Motor neuron (in vitro differentiated cells): Measurements from ENCODE around the gene RAB6B. TPM values are rescaled to one million over a fixed set of nuclear protein-coding genes. Genes with fewer than 3 reads are reported as not detected.
A peak's percentile ranks its signal among the peaks of the same experiment; 100 is the strongest.

Experiments
- ATAC-seq, 8 experiments: fragments of 200-7000 bp; cut with Tn5 transposase; replicated peaks in 6 of 8; 2 replicates each; pipeline ENCODE4 v1.8.0; 2021; ENCODE audit warnings: mild to moderate bottlenecking in 8 of 8, moderate library complexity in 8 of 8
- H3K27ac ChIP-seq, 2 donors: fragments of 250-450 bp; sonication (Bioruptor Pico); 2 replicates each; pipeline ENCODE4 v1.9.0; 2021; ENCODE audit warnings: antibody characterized with exemption in 2 of 2, mild to moderate bottlenecking in 2 of 2, moderate library complexity in 1 of 2
- H3K4me1 ChIP-seq, 2 donors: fragments of 250-450 bp; sonication (Bioruptor Pico); replicated peaks in 1 of 2; 2 replicates each; pipeline ENCODE4 v1.6.1; 2021; ENCODE audit warnings: antibody characterized with exemption in 2 of 2, mild to moderate bottlenecking in 2 of 2, moderate library complexity in 1 of 2
- H3K4me3 ChIP-seq, 5 donors: fragments of 250-450 bp; sonication (Bioruptor Pico); 2 replicates each; pipeline ENCODE4 v1.9.0; 2021; ENCODE audit warnings: antibody characterized with exemption in 5 of 5, mild to moderate bottlenecking in 5 of 5, moderate library complexity in 4 of 5
- WGBS, 10 experiments: fragments of 450-650 bp; shearing (Covaris generic); methylation state at CpG; one replicate each; pipeline ENCODE4 v1.0.0; 2022; 5-methylcytosine and 5-hydroxymethylcytosine counted together
- in situ Hi-C, 9 experiments: fragments of 400-800 bp; cut with MboI; loops; one replicate each; pipeline ENCODE4 v1.15.0; 2021; ENCODE audit warnings: low sequenced_read_pairs in 9 of 9, low pct_unique_long_range_greater_than_20kb in 2 of 9; ENCODE audit not compliant: unreplicated experiment in 9 of 9
- total RNA-seq, 8 experiments: library from RNA; unstranded; fragments of 300-600 nt; gene quantifications; 2 replicates each; pipeline versions ENCODE4 v1.2.3 to v1.2.4, GENCODE V29; 2022

The RAB6B gene
- total RNA-seq, 8 experiments from 2014 or later = 3.0 to 75.3 (median 39.1) TPM

GRCh38 chr3:133927540-133928066, 31.9 kb upstream of the RAB6B start:
- Histone ChIP-seq H3K27ac (no peak overlapping the region), H3K4me3 (peak overlapping the region; percentile 32 to 43 (median 39)), H3K4me1 (peaks cover 0 to 3% of the 10 kb centered on the region in 2 donors)
- 0 to 23% (median 10%) methylated on average over 1 to 5 of the region's 51 CpGs; no CpG with 5 or more reads in 4 of the 10 experiments for WGBS, 10 experiments
- ATAC-seq = peak; percentile 79 to 96 (median 94)
- in situ Hi-C loops = loop anchor here in 4 of 9 experiments (5.0 to 25.0 kb wide), 3 partner anchors 105 to 285 kb away; no protein-coding TSS in a partner anchor

GRCh38 chr3:133926736-133927539, 31.3 kb upstream of the RAB6B start:
- in situ Hi-C loops = loop anchor here in 4 of 9 experiments (5.0 to 25.0 kb wide), 3 partner anchors 105 to 285 kb away; no protein-coding TSS in a partner anchor
- peak; percentile 8 to 59 (median 43) for ATAC-seq
- no peak overlapping the region for H3K27ac ChIP-seq
- H3K4me3 ChIP-seq = peak overlapping the region; percentile 32 to 43 (median 39)
- H3K4me1 ChIP-seq = peaks cover 0 to 3% of the 10 kb centered on the region in 2 donors
- WGBS, 10 experiments = 0 to 80% (median 23%) methylated on average over 1 to 16 of the region's 34 CpGs; no CpG with 5 or more reads in 3 of the 10 experiments

GRCh38 chr3:133925960-133926735, 30.5 kb upstream of the RAB6B start:
- Histone ChIP-seq H3K27ac (no peak overlapping the region), H3K4me1 (peaks cover 0 to 3% of the 10 kb centered on the region in 2 donors), H3K4me3 (no peak overlapping the region)
- in situ Hi-C loops = loop anchor here in 4 of 9 experiments (5.0 to 25.0 kb wide), 3 partner anchors 104 to 286 kb away; no protein-coding TSS in a partner anchor
- no peak for ATAC-seq
- 80 to 100% (median 96%) methylated on average over 1 to 9 of the region's 10 CpGs; no CpG with 5 or more reads in 3 of the 10 experiments for WGBS, 10 experiments

- H3K4me3 ChIP-seq = no peak overlapping the region
- ATAC-seq = no peak
- in situ Hi-C loops = loop anchor here in 4 of 9 experiments (25.0 kb wide), 2 partner anchors 112 to 262 kb away; partner anchors contain the start of genes SRPRB (in 2 of the 4) and TOPBP1 (in 2 of the 4)
- no peak overlapping the region for H3K27ac ChIP-seq
- H3K4me1 ChIP-seq = peaks cover 0 to 3% of the 10 kb centered on the region in 2 donors
- WGBS, 10 experiments = 35 to 100% (median 61%) methylated on average over 1 to 4 of the region's 4 CpGs; no CpG with 5 or more reads in 1 of the 10 experiments
These were observed 28.4 kb upstream of the RAB6B start for GRCh38 chr3:133924041-133924440.

DNA sequence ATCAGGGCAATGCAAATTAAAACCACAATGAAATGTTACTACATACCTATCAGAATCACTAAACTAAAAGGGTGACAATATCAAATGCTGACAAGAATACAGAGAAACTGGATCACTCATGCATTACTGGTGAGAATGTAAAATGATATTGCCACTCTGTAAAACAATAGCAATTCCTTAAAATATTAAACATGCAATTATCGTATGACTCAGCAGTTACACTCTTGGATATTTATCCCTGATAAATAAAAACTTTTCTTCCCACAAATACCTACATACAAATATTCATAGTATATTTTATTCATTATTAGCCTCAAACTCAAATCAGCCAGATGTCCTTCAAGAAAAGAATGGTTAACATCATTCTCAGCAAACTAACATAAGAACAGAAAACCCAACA, 25.9 kb upstream of the RAB6B start:
- no peak overlapping the region for H3K4me3 ChIP-seq
- 40 to 100% (median 100%) methylated on average over 1 of the region's 1 CpG; no CpG with 5 or more reads in 3 of the 10 experiments for WGBS, 10 experiments
- no peak for ATAC-seq
- in situ Hi-C loops = loop anchor here in 4 of 9 experiments (25.0 kb wide), 2 partner anchors 109 to 259 kb away; partner anchors contain the start of genes SRPRB (in 2 of the 4) and TOPBP1 (in 2 of the 4)
- no peaks in the 10 kb centered on the region for H3K4me1 ChIP-seq
- H3K27ac ChIP-seq = no peak overlapping the region

DNA sequence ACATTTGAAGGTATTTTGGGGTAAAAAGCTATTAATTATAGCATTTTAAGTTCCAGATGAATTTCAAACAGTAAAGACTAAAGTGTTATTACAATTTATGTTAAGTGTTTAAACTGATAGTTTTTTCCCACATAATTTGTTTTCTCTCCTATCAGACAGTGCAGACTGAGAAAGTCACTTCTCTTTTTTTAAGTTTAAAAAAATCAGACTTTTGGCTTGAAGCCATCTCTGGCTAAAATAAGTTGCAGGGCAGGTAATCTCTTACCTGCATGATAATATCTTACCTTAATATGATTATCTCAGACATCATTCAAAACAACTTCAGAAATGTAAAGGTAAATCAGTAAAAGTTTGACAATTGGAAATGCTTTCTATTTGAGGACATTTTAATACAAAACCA, 21.5 kb upstream of the RAB6B start:
- in situ Hi-C loops = loop anchor here in 4 of 9 experiments (25.0 kb wide), 2 partner anchors 105 to 255 kb away; partner anchors contain the start of genes SRPRB (in 2 of the 4) and TOPBP1 (in 2 of the 4)
- ATAC-seq = no peak

DNA sequence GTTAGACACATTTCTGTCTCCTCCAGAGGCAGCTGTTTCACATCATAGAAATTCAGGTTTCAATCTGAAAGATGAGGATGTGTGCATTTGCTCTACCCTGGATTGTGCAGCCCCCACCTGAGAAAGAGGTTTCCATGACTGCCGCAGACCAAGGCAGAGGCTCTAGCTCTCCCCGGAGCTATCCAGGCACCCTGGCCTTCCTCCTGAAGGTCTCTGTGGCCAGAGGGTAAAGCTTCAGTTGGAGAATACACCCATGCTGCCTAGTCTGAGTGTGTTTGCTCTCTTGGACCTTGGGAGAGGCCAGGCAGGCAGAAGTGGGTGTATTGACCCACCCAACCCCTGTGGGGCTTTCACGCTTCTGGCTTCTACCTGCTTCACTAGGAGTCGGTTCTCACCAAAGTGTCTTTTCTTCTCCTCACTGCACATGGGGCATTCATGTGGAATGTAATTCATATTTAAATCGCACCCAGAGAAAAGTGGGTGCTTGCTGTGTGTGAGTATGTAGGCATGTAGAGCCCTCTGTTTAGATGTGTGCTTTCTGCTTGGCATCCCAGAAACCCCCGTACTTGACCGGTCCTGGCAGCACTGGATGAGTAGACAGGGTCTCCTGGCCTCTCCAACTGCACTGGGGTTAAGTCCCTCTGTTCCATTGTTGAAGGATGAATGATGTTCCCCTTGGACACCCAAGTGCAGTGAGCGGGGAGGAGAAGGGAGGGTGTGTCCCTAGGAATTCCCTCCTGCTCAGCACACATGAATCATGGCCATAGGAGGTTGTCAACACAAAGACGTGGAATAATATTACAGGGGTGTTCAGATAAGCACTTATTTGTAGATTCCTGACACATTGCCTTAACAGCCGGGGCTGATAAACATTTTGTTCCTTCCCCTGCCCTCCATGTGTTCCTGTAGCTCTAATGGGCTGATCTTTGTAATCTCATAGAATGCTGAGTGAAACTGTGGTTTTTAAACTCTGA, 20.3 kb upstream of the RAB6B start:
- H3K4me1 ChIP-seq = peaks cover 0 to 6% of the 10 kb centered on the region in 2 donors
- no peak overlapping the region for H3K4me3 ChIP-seq
- in situ Hi-C loops = loop anchor here in 4 of 9 experiments (25.0 kb wide), 2 partner anchors 104 to 254 kb away; partner anchors contain the start of genes SRPRB (in 2 of the 4) and TOPBP1 (in 2 of the 4)
- 47 to 100% (median 82%) methylated on average over 1 to 5 of the region's 10 CpGs; no CpG with 5 or more reads in 2 of the 10 experiments for WGBS, 10 experiments
- H3K27ac ChIP-seq = no peak overlapping the region
- peak; percentile 29 to 98 (median 82) for ATAC-seq

More for the DNA sequence above, 21.5 kb upstream of the RAB6B start:
- H3K27ac ChIP-seq = no peak overlapping the region
- no peak overlapping the region for H3K4me3 ChIP-seq
- H3K4me1 ChIP-seq = peaks cover 0 to 6% of the 10 kb centered on the region in 2 donors

DNA sequence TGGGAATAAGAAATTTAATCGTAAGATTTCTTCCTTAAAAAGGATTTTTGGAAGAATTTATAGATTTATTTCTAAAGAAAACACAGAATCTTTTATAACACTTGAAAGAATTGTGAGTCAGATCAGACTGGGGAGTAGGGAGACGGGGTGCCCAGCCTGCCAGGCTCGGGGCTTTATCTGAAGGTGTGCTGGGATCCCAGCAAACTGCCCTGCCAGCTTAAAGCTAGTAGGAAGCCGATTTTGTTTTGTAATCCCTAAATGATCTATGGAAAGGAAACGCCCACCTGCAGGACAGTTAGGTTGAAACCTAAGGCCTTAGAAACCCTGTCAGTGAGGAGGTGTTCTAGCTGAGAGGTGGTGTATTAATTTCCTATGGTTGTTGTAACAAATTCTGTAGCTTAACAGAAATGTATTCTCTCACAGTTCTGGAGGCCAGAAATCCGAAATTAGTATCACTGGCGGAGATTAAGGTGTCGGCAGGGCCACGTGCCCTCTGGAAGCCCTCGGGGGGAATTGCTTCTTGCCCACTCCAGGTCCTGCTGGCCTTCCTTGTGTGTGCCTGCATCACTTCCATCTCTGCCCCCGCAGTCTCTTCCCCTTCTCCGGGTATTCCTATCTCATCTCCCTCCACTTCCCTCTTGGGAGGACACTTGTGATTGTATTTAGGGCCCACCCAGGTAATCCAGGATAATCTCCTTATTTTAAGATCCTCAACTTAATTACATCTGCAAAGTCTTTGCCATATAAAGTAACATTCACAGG, 19.3 kb upstream of the RAB6B start:
- H3K4me3 ChIP-seq = no peak overlapping the region
- peaks cover 0 to 6% of the 10 kb centered on the region in 2 donors for H3K4me1 ChIP-seq
- in situ Hi-C loops = loop anchor here in 4 of 9 experiments (25.0 kb wide), 2 partner anchors 103 to 253 kb away; partner anchors contain the start of genes SRPRB (in 2 of the 4) and TOPBP1 (in 2 of the 4)
- ATAC-seq = no peak
- H3K27ac ChIP-seq = no peak overlapping the region
- 0 to 89% (median 76%) methylated on average over 1 to 12 of the region's 12 CpGs for WGBS, 10 experiments

GRCh38 chr3:133910422-133910821, 14.7 kb upstream of the RAB6B start:
- H3K4me1 ChIP-seq = no peaks in the 10 kb centered on the region
- 20 to 100% (median 56%) methylated on average over 1 to 2 of the region's 2 CpGs; no CpG with 5 or more reads in 5 of the 10 experiments for WGBS, 10 experiments
- H3K4me3 ChIP-seq = no peak overlapping the region
- in situ Hi-C loops = loop anchor here in 4 of 9 experiments (25.0 kb wide), 2 partner anchors 98 to 248 kb away; partner anchors contain the start of genes SRPRB (in 2 of the 4) and TOPBP1 (in 2 of the 4)
- H3K27ac ChIP-seq = no peak overlapping the region
- no peak for ATAC-seq

- Histone ChIP-seq H3K4me3 (no peak overlapping the region), H3K4me1 (no peaks in the 10 kb centered on the region), H3K27ac (no peak overlapping the region)
- in situ Hi-C loops = loop anchor here in 4 of 9 experiments (25.0 kb wide), 2 partner anchors 93 to 243 kb away; partner anchors contain the start of genes SRPRB (in 2 of the 4) and TOPBP1 (in 2 of the 4)
- 25 to 100% (median 75%) methylated on average over 2 to 3 of the region's 3 CpGs; no CpG with 5 or more reads in 1 of the 10 experiments for WGBS, 10 experiments
- peak in 3 of 8 experiments; percentile 55 to 63 (median 61) for ATAC-seq
These were observed 9.7 kb upstream of the RAB6B start for GRCh38 chr3:133905376-133905775.
